Activated CD4-positive, alpha-beta T cell treated with anti-CD3 and anti-CD28 coated beads, Interleukin-10, Interleukin-2, amounts not matched to agents 100 ng/mL and 50 ng/mL, durations not matched to agents 16 hours and 8 hours (primary cell): Measurements from ENCODE around the gene KCNJ16.

Source experiments
- DNase-seq: peaks from one replicate; pipeline ENCODE4 v3.0.0-alpha.2; 2020

KCNJ16 gene

DNA sequence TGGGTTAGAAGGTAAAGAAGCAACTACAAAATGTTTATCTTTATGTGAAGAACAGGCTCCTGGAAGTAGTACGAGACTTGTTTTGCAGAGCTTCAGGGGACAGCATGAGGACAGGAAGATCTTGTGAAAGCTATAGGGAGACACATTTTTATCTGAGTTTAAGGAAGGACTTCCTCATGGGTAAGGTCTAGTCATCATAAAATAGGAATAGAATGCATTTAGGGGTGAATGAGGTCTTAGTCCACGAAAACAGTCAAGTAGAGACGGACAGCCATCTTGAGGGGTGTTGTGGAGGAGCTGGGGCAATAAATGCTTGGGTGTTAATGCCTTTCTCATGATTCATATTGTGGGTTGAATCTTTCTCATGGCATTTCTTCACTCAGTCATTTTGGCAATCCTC lies 24.3 kb downstream of the KCNJ16 start:
- DNase-seq: no peak

DNA sequence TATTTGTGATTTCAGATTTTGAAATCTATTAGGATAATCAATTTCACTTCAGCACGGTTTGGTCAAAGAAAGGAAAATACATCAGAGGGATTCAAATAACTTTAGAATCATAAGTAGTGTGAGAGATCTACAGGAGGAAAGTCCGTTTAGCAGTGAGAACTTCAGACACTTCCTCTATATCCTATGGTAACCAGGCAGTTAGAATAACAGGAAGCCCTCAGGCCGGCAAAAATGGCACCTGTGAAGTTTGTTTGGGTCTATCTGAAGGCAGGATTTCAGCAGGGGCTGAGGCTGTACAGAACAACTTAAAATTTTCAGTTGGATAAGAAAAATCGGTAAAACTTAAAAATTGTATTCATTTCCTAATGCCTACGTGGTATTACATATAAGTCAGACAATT lies 24.9 kb downstream of the KCNJ16 start:
- DNase-seq: no peak

DNA sequence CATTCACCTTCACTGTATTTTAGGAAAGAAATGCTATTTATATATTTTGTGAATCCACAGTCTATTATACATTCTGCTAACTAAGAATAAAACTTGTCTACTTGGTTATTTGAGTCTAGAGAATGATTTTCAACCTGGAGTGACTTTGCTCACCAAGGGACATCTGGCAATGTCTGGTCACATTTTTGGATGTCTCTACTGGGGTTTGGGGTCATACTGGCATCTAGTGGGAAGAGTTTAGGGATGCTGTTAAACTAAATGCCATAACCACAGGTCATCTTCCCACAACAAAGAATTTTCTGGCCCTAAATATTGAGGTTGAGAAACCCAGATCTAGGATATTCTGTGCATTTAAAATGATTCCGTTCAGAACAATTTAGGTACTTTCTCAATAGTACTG lies 26.0 kb downstream of the KCNJ16 start:
- no peak for DNase-seq

DNA sequence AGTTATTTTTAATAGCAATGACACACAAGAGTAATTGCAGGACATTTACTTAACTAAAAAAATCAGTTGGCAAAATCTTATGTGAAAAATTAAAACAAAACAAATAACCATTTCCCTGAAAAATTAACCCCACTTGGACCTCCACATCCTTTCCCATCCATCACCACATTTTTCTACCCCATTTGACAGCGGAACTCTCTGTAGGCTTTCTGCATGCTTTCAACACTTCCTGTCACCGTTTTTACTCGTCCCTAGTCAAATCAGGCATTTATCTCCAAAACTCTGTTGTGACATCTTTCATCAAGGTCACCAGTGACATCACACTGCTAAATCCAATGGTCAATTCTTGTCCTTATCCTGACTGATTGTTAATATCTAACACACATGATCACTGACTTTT lies 27.5 kb downstream of the KCNJ16 start:
- DNase-seq: no peak

DNA sequence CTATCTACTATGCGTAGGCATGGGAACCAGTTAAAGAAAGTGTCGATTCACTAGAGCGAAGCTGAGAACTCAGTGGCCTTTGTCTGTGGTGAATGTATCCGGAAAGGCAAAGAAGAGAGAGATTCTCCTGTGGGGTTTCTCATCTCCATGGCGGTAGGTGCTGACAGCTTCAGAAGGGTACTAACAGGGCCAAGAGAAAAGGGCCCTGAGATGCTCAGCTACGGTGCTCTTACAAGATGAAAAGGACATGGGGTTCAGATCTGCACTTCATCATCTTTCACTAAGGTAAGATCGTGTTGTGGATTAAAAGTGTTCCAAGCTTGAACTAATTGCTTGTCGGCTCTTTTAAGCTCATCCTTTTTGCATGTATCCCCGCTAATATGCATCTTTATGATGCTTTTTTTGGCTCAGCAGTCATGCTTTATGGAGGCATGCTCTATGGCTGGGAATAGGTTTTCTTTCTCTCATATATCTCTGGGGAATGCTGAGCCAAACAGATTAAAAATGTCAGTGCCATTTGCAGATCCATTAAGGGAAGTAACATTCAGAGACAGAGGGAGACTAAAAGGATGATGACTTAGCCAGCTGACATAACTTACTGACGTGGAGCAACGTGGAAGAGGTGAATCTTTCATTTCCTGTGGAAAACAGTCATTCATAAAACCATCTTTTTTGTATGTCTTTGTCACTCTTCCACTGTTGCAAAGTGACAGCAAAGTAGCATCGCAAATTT lies 29.9 kb downstream of the KCNJ16 start:
- DNase-seq: no peak

DNA sequence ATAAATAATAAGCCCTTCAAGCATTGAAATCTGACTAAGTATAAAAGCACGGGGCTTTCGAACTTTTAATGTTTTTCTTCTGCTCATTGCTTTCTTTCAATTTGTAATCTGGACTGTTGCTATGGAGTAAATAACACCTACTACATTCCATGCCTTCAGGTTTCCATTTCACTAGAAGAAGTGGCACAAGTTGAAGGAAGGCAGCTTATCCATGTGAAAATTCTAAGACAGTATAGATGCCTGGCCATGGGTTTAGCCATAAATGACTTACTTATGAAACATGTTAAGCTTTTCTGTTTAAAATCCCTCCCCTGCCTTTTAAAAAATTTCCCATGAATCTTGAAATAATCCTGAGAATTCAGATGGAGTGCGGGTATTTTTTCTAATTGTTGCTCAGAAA lies 30.6 kb downstream of the KCNJ16 start:
- no peak for DNase-seq

DNA sequence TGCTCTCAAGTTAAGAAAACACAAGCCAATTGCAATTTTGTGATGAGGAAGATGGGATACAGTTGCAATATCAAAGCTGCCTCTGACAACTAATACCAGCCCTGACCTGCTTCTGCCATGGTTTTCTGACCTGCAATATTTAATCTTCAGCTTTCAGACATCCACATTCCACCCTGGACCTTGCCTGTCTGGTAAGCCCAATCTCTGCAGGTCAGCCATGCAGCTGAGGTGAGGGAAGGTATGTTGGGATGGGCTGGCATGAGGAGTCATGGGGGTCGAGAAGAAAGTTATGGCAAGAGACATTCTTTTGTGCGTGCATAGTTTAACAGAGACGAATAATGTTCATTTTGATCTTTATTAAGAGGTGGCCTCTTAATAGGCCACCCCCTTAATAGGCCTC lies 31.5 kb downstream of the KCNJ16 start:
- no peak for DNase-seq

DNA sequence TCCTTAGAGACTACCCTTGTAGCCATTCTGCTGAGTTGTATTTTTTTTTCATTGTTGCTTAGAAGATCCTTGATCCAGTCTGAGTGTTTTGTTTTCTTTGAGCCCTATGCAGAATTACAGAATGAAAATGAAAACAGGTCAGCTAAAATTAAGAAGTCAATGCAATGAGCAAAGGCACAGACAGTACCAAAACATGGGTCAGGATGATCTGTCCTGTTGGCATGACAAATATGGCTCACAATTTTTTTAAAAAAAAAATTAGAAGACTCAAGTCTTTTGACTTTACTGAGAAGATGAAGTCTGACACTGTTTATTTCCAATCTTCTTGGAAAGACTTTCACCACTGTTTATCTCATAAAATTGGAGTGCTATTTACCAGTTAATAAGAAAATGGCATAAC lies 32.4 kb downstream of the KCNJ16 start:
- DNase-seq: no peak

DNA sequence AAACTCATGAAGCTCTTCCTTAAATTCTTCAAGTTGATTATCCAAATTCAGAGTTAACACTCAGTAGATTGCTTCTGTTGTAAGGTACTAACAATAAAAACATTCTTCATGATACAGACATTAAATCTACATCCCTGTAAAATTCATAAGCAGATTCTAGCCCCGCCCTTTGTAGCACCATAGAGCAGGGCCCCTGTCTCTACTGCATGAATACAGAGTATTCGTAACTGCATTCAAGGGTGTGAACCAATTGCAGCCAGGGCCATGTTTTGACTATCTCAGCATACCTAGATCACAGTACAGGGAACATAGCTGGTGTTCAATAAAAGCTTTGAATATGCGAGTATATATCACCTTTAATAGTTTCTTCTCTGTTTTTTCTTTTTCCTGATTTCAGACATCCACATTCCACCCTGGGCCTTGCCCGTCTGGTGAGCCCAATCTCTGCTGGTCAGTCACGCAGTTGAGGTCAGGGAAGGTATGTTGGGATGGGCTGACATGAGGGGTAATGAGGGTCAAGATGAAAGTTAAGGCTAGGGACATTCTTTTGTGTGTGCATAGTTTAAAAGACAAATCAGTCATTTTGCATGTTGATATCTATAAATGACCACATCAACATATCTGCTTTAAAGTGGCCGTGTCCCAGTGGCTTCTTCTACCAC lies 33.0 kb downstream of the KCNJ16 start:
- DNase-seq: no peak

DNA sequence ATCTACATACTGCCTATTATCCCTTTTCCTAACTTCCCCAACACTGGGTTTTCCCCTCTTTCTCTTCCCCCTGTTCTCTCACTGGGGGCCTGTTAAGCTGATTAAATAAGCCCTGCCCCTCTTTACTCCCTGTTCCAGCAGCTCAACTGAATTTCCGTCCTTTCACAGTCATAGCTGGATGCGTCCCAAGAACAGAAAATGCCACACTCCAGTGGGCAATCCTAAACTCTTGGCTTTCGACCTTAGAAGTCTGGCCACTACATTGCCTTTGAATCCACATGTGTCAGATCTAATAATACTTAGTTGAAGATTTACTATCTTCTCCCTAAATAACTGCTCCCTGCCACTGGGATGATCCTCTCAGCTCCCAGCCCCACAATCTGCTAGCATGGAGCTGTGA lies 34.5 kb downstream of the KCNJ16 start:
- no peak for DNase-seq

DNA sequence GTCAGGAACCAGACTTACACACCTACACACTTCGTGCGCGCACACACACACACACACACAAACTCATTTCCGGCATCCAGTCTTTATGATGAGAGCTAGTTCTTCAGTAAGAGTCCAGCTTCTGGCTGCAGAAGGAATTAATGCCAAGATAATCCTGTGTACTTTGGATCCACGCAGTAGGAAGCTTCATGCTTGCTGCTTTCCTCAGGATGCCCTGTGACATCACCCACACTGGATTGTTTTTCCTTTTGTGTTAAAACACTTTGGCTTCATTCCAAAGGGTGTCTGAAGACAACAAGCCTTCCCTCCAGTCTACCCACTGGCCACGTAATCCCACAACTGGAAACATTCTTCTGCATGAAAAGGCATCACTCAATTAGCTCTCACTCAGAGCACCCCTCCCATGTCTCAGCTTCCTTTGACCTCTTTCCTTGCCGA lies 35.4 kb downstream of the KCNJ16 start:
- no peak for DNase-seq

DNA sequence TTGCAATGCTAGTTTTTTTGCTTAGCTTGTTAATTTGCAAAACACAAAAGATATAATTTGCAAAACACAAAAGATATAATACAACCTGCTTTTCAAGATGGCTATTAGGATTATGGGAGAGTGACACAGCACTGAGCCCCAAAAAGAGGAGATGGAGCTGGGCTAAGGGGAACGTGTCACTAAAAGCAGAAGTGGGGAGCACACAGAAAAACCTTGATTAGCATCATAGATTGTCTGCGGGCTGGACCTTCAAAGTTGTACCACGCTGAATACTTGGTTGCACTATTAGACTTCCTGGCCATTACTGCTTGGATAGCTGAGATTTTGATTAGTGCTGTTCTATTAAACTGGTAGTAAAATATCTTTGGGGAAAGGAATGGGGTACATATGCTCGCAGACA lies 36.2 kb downstream of the KCNJ16 start:
- no peak for DNase-seq

DNA sequence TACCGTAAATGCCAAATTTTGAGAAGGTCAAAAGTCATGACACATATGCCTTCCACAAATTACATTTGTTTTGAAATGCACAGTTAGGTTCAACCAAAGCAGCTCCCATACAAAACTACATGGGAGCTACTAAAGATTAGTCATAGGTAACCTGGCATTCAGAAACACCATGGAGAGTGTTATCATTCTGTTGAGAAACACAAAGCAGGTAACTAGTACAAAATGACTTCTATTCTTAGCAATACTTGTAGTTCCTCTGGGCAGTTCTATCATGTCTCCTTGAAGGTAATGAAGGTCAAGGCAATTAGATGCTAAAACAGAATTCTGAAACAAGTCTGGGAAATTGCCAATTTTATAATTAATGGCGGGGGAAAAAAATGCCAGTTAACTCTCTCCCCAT lies 39.4 kb downstream of the KCNJ16 start:
- no peak for DNase-seq

DNA sequence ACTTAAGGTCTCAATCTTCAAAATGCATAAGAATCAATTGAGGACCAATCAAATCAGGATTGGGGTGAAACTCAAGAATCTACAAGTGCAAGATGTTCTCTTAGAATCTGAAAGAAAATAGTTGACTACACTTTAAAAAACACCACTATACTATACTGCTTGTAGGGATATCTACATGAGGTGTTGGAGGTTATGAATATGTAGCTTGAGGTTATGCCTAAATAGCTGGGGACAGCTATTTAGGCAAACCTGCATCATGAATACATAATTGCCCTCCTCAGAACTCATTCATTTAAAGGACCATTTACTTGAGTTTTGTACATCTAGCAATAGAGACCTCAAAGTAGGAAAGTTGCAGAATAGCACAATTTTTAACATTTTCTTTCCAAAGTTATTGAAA lies 40.1 kb downstream of the KCNJ16 start:
- no peak for DNase-seq

DNA sequence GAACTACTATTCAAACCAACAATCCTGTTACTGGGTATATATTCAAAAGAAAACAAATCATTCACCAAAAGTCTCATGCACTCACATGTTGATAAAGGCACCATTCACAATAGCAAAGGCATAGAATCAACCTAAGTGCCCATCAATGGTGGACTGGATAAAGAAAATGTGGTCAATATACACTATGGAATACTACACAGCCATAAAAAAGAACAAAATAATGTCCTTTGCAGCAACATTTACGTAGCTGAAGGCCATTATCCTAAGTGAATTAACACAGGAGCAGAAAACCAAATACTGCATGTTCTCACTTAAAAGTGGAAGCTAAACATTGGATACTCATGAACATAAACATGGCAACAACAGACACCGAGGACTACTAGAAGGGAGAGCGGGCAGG lies 41.9 kb downstream of the KCNJ16 start:
- DNase-seq: no peak

DNA sequence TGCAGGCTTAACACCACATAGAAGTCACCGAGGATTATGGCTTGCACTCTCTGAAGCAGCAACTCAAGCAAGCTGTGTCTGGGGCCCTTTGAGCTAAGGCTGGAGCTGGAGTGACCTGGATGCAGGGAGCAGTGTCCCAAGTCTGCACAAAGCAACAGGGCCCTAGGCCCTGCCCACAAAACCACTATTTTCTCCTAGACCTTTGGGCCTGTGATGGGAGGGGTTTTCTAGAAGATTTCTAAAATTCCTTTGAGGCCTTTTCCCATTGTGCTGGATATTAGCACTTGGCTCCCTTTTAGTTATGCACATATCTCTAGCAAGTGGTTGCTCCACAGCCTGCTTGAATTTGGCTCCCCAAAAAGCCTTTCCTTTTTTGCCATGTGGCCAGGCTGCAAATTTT lies 44.5 kb downstream of the KCNJ16 start:
- DNase-seq: no peak

DNA sequence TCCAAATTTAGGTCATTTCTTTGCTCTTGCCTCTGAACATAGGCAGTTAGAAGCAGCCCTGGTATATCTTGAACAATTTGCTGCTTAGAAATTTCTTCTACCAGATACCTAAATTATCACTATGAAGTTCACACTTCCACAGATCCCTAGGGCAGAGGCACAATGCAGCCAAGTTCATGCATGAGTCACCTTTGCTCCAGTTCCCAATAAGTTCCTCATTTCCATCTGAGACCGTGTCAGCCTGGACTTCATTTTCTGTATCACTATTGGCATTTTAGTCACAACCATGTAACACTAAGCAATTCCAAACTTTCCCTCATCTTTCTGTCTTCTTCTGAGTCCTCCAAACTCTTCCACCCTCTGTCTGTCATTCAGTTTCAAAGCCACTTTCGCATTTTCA lies 45.0 kb downstream of the KCNJ16 start:
- no peak for DNase-seq

DNA sequence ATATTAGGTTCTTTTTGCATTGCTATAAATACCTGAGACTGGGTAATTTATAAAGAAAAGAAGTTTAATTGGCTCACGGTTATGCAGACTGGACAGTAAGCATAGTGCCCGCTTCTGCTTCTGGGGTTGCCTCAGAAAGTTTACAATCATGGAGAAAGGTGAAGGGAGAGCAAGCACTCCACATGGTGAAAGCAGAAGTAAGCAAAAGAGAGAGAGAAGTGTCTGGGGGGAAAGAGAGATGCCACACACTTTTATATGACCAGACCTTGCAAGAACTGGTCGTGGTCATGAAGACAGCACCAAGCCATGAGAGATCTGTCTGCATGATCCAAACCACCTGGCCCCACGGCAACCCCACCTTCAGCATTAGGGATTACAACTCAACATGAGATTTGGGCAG lies 45.4 kb downstream of the KCNJ16 start:
- DNase-seq: no peak

DNA sequence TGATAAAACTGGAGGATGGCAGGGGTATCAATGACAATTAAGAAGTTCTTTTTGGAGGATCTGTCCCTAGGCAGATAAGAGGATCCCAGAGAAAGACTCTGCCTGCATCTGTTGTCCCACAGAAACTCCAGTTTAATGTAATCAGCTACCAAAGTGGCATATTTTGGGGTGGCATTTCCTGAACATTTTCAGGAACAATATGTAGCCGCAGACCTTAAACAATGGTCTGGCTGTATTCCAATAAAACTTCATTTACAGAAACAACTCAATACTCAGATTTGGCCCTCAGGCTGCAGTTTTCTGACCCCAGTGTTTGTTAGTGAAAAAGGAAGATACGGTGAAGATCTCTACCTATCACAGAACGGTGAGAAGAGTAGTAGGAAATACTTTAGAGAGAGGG lies 46.1 kb downstream of the KCNJ16 start:
- DNase-seq: no peak

DNA sequence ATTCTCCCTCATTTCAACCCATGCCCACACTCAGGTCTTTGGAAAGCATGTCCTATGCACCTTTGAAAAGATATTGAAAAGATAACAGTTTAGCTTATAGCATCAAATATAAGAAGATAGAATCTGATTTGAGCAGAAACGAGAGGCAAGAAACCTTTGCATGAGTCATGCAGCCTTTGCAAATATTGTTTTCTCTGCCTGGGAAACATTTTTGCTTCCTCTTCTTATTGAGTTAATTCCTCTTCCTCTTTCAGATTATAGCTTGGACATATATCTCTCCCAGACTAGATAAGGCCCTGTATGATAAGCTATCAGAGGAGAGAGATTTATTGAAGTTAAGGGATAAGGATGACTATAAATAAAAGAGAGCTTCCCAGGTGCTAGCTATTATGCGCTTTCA lies 48.2 kb downstream of the KCNJ16 start:
- no peak for DNase-seq

DNA sequence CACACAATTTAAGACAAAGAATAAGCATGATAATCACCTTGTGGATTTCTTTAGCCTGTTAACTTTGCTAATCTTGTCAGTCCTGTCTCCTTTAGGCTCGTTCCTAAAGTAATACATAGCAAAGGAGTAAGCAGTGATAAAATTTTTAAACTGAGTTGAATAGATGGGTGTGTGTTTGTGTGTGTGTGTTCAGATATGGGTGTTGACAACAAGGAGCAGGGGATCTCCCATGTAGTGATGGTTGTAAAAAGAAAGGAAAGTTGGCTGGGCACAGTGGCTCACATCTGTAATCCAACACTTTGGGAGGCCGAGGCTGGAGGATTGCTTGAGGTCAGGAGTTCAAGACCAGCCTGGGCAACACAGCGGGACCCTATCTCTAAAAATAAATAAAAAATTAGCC lies 49.7 kb downstream of the KCNJ16 start:
- no peak for DNase-seq

DNA sequence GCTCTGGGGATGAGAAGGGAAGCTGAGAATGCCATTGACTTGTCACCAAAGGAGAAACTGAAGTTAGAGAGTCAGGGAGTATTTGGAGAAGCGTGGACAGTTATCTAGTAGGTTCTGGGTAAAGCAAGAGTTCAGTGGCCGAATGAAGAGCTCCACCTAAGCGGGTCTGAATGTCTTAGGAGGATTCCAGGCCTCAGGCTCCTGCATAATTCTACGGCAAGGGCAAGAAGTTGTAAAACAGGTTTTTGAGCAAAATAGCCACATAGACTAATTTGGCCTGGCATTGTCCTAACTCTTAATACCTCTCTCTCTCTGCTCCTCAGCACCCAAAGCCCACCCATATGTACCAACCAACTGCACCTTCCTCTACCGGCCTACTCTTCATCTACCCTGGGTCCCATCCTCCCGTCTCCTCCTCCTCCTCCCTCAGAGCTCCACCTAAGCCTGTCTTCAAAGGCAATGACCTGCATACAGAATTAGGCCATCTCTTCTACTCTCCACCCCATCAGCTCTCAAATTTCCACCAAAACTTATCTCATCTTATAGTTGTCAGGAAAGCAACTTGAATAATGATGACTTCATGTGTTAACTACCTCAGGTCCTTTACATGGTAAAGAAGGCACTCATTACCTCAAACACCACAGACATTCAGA lies 52.3 kb downstream of the KCNJ16 start:
- DNase-seq: no peak

DNA sequence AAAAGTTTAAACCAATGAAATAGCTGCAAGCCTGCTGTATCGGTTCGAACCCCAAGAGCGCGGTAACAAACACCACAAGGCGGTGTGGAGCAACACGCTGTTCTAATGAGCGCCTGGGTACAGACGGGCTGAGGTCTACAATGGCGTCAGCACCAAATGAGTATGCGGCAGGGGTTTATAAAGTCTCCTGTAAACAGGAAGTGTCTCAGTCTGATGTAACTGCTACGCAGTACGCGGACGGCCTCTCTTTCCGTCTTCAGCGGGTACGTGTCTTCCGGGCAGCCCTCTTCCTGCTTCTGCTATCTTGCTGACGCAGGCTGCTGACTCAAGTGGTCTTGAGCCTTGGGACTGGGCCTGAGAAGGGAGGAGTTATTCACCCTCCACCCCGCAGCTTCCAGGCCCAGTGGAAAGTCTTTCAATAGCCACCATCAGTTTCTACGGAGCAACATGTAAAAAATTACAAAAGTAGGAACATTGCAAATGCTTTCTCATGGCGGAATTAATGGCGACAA lies 53.8 kb downstream of the KCNJ16 start:
- no peak for DNase-seq

DNA sequence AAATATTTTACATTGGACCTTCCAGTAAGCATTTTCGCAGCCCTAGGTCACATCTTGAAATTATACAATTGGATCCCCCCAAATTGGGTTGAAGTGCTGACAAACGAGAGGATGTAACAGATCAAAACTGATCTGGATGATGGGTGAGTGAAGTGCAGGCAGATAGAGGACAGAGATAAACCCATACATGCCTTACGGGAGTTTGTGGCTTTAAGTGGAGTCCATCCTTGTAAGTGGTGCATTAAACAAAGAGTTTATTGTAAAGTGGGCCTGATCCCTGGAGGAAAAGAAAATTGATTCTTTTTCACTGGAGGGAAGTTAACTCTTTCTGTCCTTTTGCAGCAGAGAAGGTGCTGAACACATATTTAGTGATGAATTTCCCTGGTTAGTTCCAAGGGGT lies 55.3 kb downstream of the KCNJ16 start:
- DNase-seq: no peak
